ENCODE measurements around the gene STAC3. TPM values are rescaled to one million over a fixed set of nuclear protein-coding genes. Genes with fewer than 3 reads are reported as not detected.

The STAC3 gene
- total and polyA plus RNA-seq, 2 donors from 2014 or later = 1.5 to 3.1 TPM

DNA sequence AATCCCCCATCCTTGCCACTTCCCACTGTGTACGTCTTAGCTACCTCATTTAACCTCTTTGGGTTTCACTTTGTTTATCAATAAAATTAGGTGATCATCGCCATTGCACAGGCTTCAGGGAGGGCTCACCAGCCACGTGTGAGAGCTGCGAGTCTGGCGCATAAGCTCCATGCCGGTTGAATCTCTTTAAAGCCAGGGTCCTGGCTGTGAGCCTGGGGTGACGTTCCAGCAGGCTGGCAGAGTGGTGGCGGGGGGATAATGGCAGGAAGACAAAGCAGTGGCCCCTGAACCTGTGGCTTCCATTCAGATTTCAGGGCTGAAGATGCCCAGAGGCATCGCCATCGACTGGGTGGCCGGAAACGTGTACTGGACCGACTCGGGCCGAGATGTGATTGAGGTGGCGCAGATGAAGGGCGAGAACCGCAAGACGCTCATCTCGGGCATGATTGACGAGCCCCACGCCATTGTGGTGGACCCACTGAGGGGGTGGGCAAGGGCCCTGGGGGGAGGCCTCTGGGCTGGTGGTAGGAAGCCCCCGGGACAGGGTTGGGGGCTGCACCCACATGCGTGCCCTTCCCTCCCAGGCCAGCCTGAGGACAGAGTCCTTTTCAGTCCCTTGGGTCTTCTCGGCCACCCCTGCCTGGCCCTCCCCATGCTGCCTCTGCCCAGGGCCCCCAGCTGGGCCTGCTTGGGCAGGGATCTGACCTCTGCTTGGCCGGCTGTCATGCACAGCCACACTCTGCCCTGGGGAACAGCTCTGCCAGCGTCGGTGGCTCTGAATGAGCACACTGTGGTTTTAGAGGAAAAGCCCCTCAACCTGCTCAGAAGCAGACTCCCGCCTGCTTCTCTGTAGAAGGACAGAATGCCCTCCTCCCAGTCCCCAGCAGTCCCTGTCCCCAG is 43.0 kb downstream of the STAC3 start:
- Histone ChIP-seq H3K4me1 (ENCODE audit: control insufficient read depth in 2 of 3, insufficient read depth in 2 of 3, low read depth in 1 of 3, low read length in 3 of 3) (no peaks in the 10 kb centered on the region), H3K9me3 (ENCODE audit: control insufficient read depth in 2 of 3, insufficient read depth in 1 of 3, low read length in 3 of 3) (no peaks in the 10 kb centered on the region), H3K27me3 (ENCODE audit: control insufficient read depth, insufficient read depth, low read length) (no peaks in the 10 kb centered on the region), H3K4me3 (ENCODE audit: low read length in 3 of 3) (no peak overlapping the region), H3K36me3 (ENCODE audit: control insufficient read depth in 2 of 3, insufficient read depth in 3 of 3, low read length in 3 of 3) (peaks cover 2 to 7% (median 6%) of the 10 kb centered on the region in 3 donors), H3K27ac (ENCODE audit: low read depth in 2 of 2, low read length in 2 of 2) (no peak overlapping the region), H3K9ac (ENCODE audit: low read length in 3 of 3) (no peak overlapping the region)
- TF ChIP-seq, protein P1, sequence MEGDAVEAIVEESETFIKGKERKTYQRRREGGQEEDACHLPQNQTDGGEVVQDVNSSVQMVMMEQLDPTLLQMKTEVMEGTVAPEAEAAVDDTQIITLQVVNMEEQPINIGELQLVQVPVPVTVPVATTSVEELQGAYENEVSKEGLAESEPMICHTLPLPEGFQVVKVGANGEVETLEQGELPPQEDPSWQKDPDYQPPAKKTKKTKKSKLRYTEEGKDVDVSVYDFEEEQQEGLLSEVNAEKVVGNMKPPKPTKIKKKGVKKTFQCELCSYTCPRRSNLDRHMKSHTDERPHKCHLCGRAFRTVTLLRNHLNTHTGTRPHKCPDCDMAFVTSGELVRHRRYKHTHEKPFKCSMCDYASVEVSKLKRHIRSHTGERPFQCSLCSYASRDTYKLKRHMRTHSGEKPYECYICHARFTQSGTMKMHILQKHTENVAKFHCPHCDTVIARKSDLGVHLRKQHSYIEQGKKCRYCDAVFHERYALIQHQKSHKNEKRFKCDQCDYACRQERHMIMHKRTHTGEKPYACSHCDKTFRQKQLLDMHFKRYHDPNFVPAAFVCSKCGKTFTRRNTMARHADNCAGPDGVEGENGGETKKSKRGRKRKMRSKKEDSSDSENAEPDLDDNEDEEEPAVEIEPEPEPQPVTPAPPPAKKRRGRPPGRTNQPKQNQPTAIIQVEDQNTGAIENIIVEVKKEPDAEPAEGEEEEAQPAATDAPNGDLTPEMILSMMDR (IDR thresholded peaks at IDR 0.05; ENCODE audit: borderline replicate concordance, extremely low read depth, insufficient read depth) = no peak
- intact Hi-C loops (cut with DNase I) = no loop called here
- FAIRE-seq (no peak), DNase-seq (no peak)

DNA sequence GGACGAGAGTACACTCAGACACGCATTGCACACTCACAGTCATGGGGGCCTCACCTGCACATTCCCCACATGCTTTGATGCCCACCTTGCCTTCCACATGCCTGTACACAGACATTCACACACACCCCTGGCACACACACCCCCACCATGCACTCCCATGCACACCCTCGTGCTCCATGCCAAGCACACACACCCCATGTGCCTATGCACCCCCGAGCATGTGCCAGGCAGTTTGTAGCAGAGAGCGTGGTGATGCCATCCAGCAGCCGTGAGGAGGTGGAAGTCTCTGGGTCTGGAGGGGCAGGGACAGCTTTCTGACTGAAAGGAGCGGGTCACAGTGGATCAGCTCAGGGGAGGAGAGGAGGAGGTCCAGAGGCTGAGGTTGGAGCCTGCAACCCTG is 45.1 kb downstream of the STAC3 start:
- TF ChIP-seq, protein P1 (IDR thresholded peaks at IDR 0.05; ENCODE audit: borderline replicate concordance, extremely low read depth, insufficient read depth) = no peak
- Histone ChIP-seq H3K27me3 (ENCODE audit: control insufficient read depth, insufficient read depth, low read length) (no peaks in the 10 kb centered on the region), H3K27ac (ENCODE audit: low read depth in 2 of 2, low read length in 2 of 2) (no peak overlapping the region), H3K4me3 (ENCODE audit: low read length in 3 of 3) (no peak overlapping the region), H3K9ac (ENCODE audit: low read length in 3 of 3) (no peak overlapping the region), H3K36me3 (ENCODE audit: control insufficient read depth in 2 of 3, insufficient read depth in 3 of 3, low read length in 3 of 3) (peaks cover 2 to 6% (median 5%) of the 10 kb centered on the region in 3 donors), H3K9me3 (ENCODE audit: control insufficient read depth in 2 of 3, insufficient read depth in 1 of 3, low read length in 3 of 3) (no peaks in the 10 kb centered on the region), H3K4me1 (ENCODE audit: control insufficient read depth in 2 of 3, insufficient read depth in 2 of 3, low read depth in 1 of 3, low read length in 3 of 3) (no peaks in the 10 kb centered on the region)
- FAIRE-seq (no peak), DNase-seq (no peak)
- intact Hi-C loops (cut with DNase I) = no loop called here

DNA sequence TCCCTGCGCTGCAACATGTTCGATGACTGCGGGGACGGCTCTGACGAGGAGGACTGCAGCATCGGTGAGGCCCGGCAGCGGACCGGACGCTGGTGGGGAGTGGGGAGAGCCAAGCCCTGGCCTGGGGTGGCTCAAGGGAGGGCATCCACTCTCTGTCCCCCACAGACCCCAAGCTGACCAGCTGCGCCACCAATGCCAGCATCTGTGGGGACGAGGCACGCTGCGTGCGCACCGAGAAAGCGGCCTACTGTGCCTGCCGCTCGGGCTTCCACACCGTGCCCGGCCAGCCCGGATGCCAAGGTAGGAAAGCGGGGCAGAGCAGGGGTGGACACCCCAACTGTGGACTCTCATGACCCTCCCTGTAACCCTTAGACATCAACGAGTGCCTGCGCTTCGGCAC is 45.8 kb downstream of the STAC3 start:
- Histone ChIP-seq H3K4me3 (ENCODE audit: low read length in 3 of 3) (no peak overlapping the region), H3K36me3 (ENCODE audit: control insufficient read depth in 2 of 3, insufficient read depth in 3 of 3, low read length in 3 of 3) (peaks cover 2 to 6% (median 5%) of the 10 kb centered on the region in 3 donors), H3K9ac (ENCODE audit: low read length in 3 of 3) (no peak overlapping the region), H3K4me1 (ENCODE audit: control insufficient read depth in 2 of 3, insufficient read depth in 2 of 3, low read depth in 1 of 3, low read length in 3 of 3) (no peaks in the 10 kb centered on the region), H3K27me3 (ENCODE audit: control insufficient read depth, insufficient read depth, low read length) (no peaks in the 10 kb centered on the region), H3K9me3 (ENCODE audit: control insufficient read depth in 2 of 3, insufficient read depth in 1 of 3, low read length in 3 of 3) (no peaks in the 10 kb centered on the region), H3K27ac (ENCODE audit: low read depth in 2 of 2, low read length in 2 of 2) (no peak overlapping the region)
- intact Hi-C loops (cut with DNase I) = no loop called here
- TF ChIP-seq, protein P1 (IDR thresholded peaks at IDR 0.05; ENCODE audit: borderline replicate concordance, extremely low read depth, insufficient read depth) = no peak
- FAIRE-seq (no peak), DNase-seq (no peak)

All from kidney (tissue), 14 donors.